ENCODE data around the gene DEAF1.

GRCh38 chr11:623349-623869 is 71.6 kb downstream of the DEAF1 start:
- TF ChIP-seq, protein P1, sequence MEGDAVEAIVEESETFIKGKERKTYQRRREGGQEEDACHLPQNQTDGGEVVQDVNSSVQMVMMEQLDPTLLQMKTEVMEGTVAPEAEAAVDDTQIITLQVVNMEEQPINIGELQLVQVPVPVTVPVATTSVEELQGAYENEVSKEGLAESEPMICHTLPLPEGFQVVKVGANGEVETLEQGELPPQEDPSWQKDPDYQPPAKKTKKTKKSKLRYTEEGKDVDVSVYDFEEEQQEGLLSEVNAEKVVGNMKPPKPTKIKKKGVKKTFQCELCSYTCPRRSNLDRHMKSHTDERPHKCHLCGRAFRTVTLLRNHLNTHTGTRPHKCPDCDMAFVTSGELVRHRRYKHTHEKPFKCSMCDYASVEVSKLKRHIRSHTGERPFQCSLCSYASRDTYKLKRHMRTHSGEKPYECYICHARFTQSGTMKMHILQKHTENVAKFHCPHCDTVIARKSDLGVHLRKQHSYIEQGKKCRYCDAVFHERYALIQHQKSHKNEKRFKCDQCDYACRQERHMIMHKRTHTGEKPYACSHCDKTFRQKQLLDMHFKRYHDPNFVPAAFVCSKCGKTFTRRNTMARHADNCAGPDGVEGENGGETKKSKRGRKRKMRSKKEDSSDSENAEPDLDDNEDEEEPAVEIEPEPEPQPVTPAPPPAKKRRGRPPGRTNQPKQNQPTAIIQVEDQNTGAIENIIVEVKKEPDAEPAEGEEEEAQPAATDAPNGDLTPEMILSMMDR (IDR thresholded peaks at IDR 0.05) = no peak
- no peak for TF ChIP-seq POLR2A (IDR thresholded peaks at IDR 0.05)

Data from lower leg skin (tissue), 3 donors.